ENCODE measurements around the gene KXD1.
"Not testable (repeated sequence)": the region's sequence is repeated elsewhere in the genome, so short reads cannot be mapped to it uniquely, and the experiment has no call there.

KXD1 gene

GRCh38 chr19:18521692-18522123 is 36.0 kb upstream of the KXD1 start, which contains the start of gene ELL:
Gene ELL, minus strand, starts transcription at chr19:18522070. Its CDS starts 15 bp downstream, at chr19:18522055.
- no peaks in the 10 kb centered on the region for H3K27me3 ChIP-seq (ENCODE audit: control insufficient read depth, insufficient read depth, low read length)
- no peaks in the 10 kb centered on the region for H3K36me3 ChIP-seq (ENCODE audit: control insufficient read depth, insufficient read depth, low read length)
- H3K9ac ChIP-seq (ENCODE audit: low read depth, low read length): peak within 1 kb of the TSS; percentile 90
- H3K4me3 ChIP-seq (ENCODE audit: low read depth, low read length): peak within 1 kb of the TSS; percentile 89
- no peaks in the 10 kb centered on the region for H3K9me3 ChIP-seq (ENCODE audit: control insufficient read depth, insufficient read depth, low read length)
- H3K4me1 ChIP-seq (ENCODE audit: control insufficient read depth, insufficient read depth, low read length): peaks cover 5% of the 10 kb centered on the region

GRCh38 chr19:18522124-18522861 is 35.4 kb upstream of the KXD1 start:
- Histone ChIP-seq H3K4me1 (ENCODE audit: control insufficient read depth, insufficient read depth, low read length) (peaks cover 5% of the 10 kb centered on the region), H3K36me3 (ENCODE audit: control insufficient read depth, insufficient read depth, low read length) (no peaks in the 10 kb centered on the region), H3K9me3 (ENCODE audit: control insufficient read depth, insufficient read depth, low read length) (no peaks in the 10 kb centered on the region), H3K27me3 (ENCODE audit: control insufficient read depth, insufficient read depth, low read length) (no peaks in the 10 kb centered on the region), H3K9ac (ENCODE audit: low read depth, low read length) (no peak overlapping the region), H3K4me3 (ENCODE audit: low read depth, low read length) (peak overlapping the region; percentile 35)

GRCh38 chr19:18522862-18523440 is 34.7 kb upstream of the KXD1 start:
- peak overlapping the region; percentile 35 for H3K4me3 ChIP-seq (ENCODE audit: low read depth, low read length)
- not testable (repeated sequence) for H3K9me3 ChIP-seq (ENCODE audit: control insufficient read depth, insufficient read depth, low read length); H3K9ac ChIP-seq (ENCODE audit: low read depth, low read length); H3K27me3 ChIP-seq (ENCODE audit: control insufficient read depth, insufficient read depth, low read length); H3K4me1 ChIP-seq (ENCODE audit: control insufficient read depth, insufficient read depth, low read length); H3K36me3 ChIP-seq (ENCODE audit: control insufficient read depth, insufficient read depth, low read length)

GRCh38 chr19:18523841-18524240 is 33.8 kb upstream of the KXD1 start:
- no peaks in the 10 kb centered on the region for H3K36me3 ChIP-seq (ENCODE audit: control insufficient read depth, insufficient read depth, low read length)
- H3K9me3 ChIP-seq (ENCODE audit: control insufficient read depth, insufficient read depth, low read length): no peaks in the 10 kb centered on the region
- H3K4me3 ChIP-seq (ENCODE audit: low read depth, low read length): no peak overlapping the region
- H3K27me3 ChIP-seq (ENCODE audit: control insufficient read depth, insufficient read depth, low read length): no peaks in the 10 kb centered on the region
- peaks cover 5% of the 10 kb centered on the region for H3K4me1 ChIP-seq (ENCODE audit: control insufficient read depth, insufficient read depth, low read length)
- H3K9ac ChIP-seq (ENCODE audit: low read depth, low read length): no peak overlapping the region

- no peaks in the 10 kb centered on the region for H3K9me3 ChIP-seq (ENCODE audit: control insufficient read depth, insufficient read depth, low read length)
- H3K4me3 ChIP-seq (ENCODE audit: low read depth, low read length): no peak overlapping the region
- H3K4me1 ChIP-seq (ENCODE audit: control insufficient read depth, insufficient read depth, low read length): no peaks in the 10 kb centered on the region
- H3K9ac ChIP-seq (ENCODE audit: low read depth, low read length): no peak overlapping the region
- peaks cover 2% of the 10 kb centered on the region for H3K36me3 ChIP-seq (ENCODE audit: control insufficient read depth, insufficient read depth, low read length)
- no peaks in the 10 kb centered on the region for H3K27me3 ChIP-seq (ENCODE audit: control insufficient read depth, insufficient read depth, low read length)
These were observed 31.4 kb upstream of the KXD1 start for GRCh38 chr19:18526316-18526715.

- Histone ChIP-seq H3K27me3 (ENCODE audit: control insufficient read depth, insufficient read depth, low read length) (no peaks in the 10 kb centered on the region), H3K36me3 (ENCODE audit: control insufficient read depth, insufficient read depth, low read length) (peaks cover 22% of the 10 kb centered on the region), H3K4me1 (ENCODE audit: control insufficient read depth, insufficient read depth, low read length) (no peaks in the 10 kb centered on the region), H3K4me3 (ENCODE audit: low read depth, low read length) (no peak overlapping the region), H3K9me3 (ENCODE audit: control insufficient read depth, insufficient read depth, low read length) (no peaks in the 10 kb centered on the region), H3K9ac (ENCODE audit: low read depth, low read length) (no peak overlapping the region)
These were observed 27.9 kb upstream of the KXD1 start for GRCh38 chr19:18529782-18530181.

- no peaks in the 10 kb centered on the region for H3K4me1 ChIP-seq (ENCODE audit: control insufficient read depth, insufficient read depth, low read length)
- peaks cover 30% of the 10 kb centered on the region for H3K36me3 ChIP-seq (ENCODE audit: control insufficient read depth, insufficient read depth, low read length)
- no peak overlapping the region for H3K9ac ChIP-seq (ENCODE audit: low read depth, low read length)
- no peaks in the 10 kb centered on the region for H3K27me3 ChIP-seq (ENCODE audit: control insufficient read depth, insufficient read depth, low read length)
- H3K4me3 ChIP-seq (ENCODE audit: low read depth, low read length): no peak overlapping the region
- H3K9me3 ChIP-seq (ENCODE audit: control insufficient read depth, insufficient read depth, low read length): no peaks in the 10 kb centered on the region
These were observed 26.2 kb upstream of the KXD1 start for GRCh38 chr19:18531485-18531884.

- Histone ChIP-seq H3K9me3 (ENCODE audit: control insufficient read depth, insufficient read depth, low read length) (no peaks in the 10 kb centered on the region), H3K36me3 (ENCODE audit: control insufficient read depth, insufficient read depth, low read length) (peaks cover 37% of the 10 kb centered on the region), H3K27me3 (ENCODE audit: control insufficient read depth, insufficient read depth, low read length) (no peaks in the 10 kb centered on the region), H3K9ac (ENCODE audit: low read depth, low read length) (no peak overlapping the region), H3K4me1 (ENCODE audit: control insufficient read depth, insufficient read depth, low read length) (no peaks in the 10 kb centered on the region), H3K4me3 (ENCODE audit: low read depth, low read length) (no peak overlapping the region)
These were observed 25.3 kb upstream of the KXD1 start for GRCh38 chr19:18532168-18532890.

GRCh38 chr19:18533058-18533457 is 24.6 kb upstream of the KXD1 start:
- no peak overlapping the region for H3K9ac ChIP-seq (ENCODE audit: low read depth, low read length)
- peaks cover 43% of the 10 kb centered on the region for H3K36me3 ChIP-seq (ENCODE audit: control insufficient read depth, insufficient read depth, low read length)
- no peaks in the 10 kb centered on the region for H3K4me1 ChIP-seq (ENCODE audit: control insufficient read depth, insufficient read depth, low read length)

GRCh38 chr19:18536475-18536874 is 21.2 kb upstream of the KXD1 start:
- H3K9me3 ChIP-seq (ENCODE audit: control insufficient read depth, insufficient read depth, low read length): no peaks in the 10 kb centered on the region
- H3K4me3 ChIP-seq (ENCODE audit: low read depth, low read length): no peak overlapping the region
- H3K27me3 ChIP-seq (ENCODE audit: control insufficient read depth, insufficient read depth, low read length): no peaks in the 10 kb centered on the region
- no peak overlapping the region for H3K9ac ChIP-seq (ENCODE audit: low read depth, low read length)
- no peaks in the 10 kb centered on the region for H3K4me1 ChIP-seq (ENCODE audit: control insufficient read depth, insufficient read depth, low read length)
- peaks cover 61% of the 10 kb centered on the region for H3K36me3 ChIP-seq (ENCODE audit: control insufficient read depth, insufficient read depth, low read length)

More at GRCh38 chr19:18533058-18533457, 24.6 kb upstream of the KXD1 start:
- Histone ChIP-seq H3K27me3 (ENCODE audit: control insufficient read depth, insufficient read depth, low read length) (no peaks in the 10 kb centered on the region), H3K9me3 (ENCODE audit: control insufficient read depth, insufficient read depth, low read length) (no peaks in the 10 kb centered on the region), H3K4me3 (ENCODE audit: low read depth, low read length) (no peak overlapping the region)

- Histone ChIP-seq H3K4me1 (ENCODE audit: control insufficient read depth, insufficient read depth, low read length) (no peaks in the 10 kb centered on the region), H3K36me3 (ENCODE audit: control insufficient read depth, insufficient read depth, low read length) (peaks cover 56% of the 10 kb centered on the region), H3K9ac (ENCODE audit: low read depth, low read length) (no peak overlapping the region), H3K27me3 (ENCODE audit: control insufficient read depth, insufficient read depth, low read length) (no peaks in the 10 kb centered on the region), H3K9me3 (ENCODE audit: control insufficient read depth, insufficient read depth, low read length) (no peaks in the 10 kb centered on the region), H3K4me3 (ENCODE audit: low read depth, low read length) (no peak overlapping the region)
These were observed 20.2 kb upstream of the KXD1 start for GRCh38 chr19:18537431-18537830.

- no peaks in the 10 kb centered on the region for H3K9me3 ChIP-seq (ENCODE audit: control insufficient read depth, insufficient read depth, low read length)
- H3K9ac ChIP-seq (ENCODE audit: low read depth, low read length): no peak overlapping the region
- peaks cover 49% of the 10 kb centered on the region for H3K36me3 ChIP-seq (ENCODE audit: control insufficient read depth, insufficient read depth, low read length)
- H3K4me1 ChIP-seq (ENCODE audit: control insufficient read depth, insufficient read depth, low read length): no peaks in the 10 kb centered on the region
- H3K4me3 ChIP-seq (ENCODE audit: low read depth, low read length): no peak overlapping the region
- H3K27me3 ChIP-seq (ENCODE audit: control insufficient read depth, insufficient read depth, low read length): no peaks in the 10 kb centered on the region
These were observed 19.6 kb upstream of the KXD1 start for GRCh38 chr19:18538115-18538514.
